Astrocyte (in vitro differentiated cells and primary cell): ENCODE results near the gene ONECUT3. TPM values are rescaled to one million over a fixed set of nuclear protein-coding genes. Genes with fewer than 3 reads are reported as not detected.

Experiments
- DNase-seq: peaks from one replicate; pipeline ENCODE4 v3.0.0-alpha.2; 2010; ENCODE audit warnings: low read depth
- FAIRE-seq: peaks from 2 replicates; lab custom pipeline; 2011; peaks lifted over from hg19 to GRCh38; lab: Jason Lieb, UNC
- H2AFZ ChIP-seq: 2 replicates; pipeline ENCODE4 v1.6.0; 2012; ENCODE audit warnings: low read depth, low read length, inconsistent platforms
- H3K27ac ChIP-seq: 2 replicates; pipeline ENCODE4 v1.5.1; 2011; ENCODE audit warnings: low read depth, low read length, inconsistent platforms
- H3K27me3 ChIP-seq: 2 replicates; pipeline ENCODE4 v1.6.0; 2011; ENCODE audit warnings: low read length, inconsistent platforms; ENCODE audit not compliant: insufficient read depth
- H3K36me3 ChIP-seq: 2 replicates; pipeline ENCODE4 v1.5.1; 2011; ENCODE audit warnings: low read length, inconsistent platforms; ENCODE audit not compliant: insufficient read depth
- H3K4me1 ChIP-seq: 2 replicates; pipeline ENCODE4 v1.5.1; 2011; ENCODE audit warnings: low read length, inconsistent platforms; ENCODE audit not compliant: insufficient read depth
- H3K4me2 ChIP-seq: 2 replicates; pipeline ENCODE4 v1.6.0; 2012; ENCODE audit warnings: low read length, inconsistent platforms
- H3K4me3 ChIP-seq: 2 replicates; pipeline ENCODE4 v1.5.1; 2011; ENCODE audit warnings: low read depth, mild to moderate bottlenecking, low read length, inconsistent platforms; ENCODE audit not compliant: insufficient read depth
- H3K79me2 ChIP-seq: 2 replicates; pipeline ENCODE4 v1.6.0; 2012; ENCODE audit warnings: mild to moderate bottlenecking, low read length, inconsistent platforms; ENCODE audit not compliant: insufficient read depth
- H3K9ac ChIP-seq: 2 replicates; pipeline ENCODE4 v1.6.0; 2012; ENCODE audit warnings: mild to moderate bottlenecking, low read length, inconsistent platforms
- H3K9me3 ChIP-seq: 2 replicates; pipeline ENCODE4 v1.5.1; 2012; ENCODE audit warnings: low read depth, mild to moderate bottlenecking, low read length, inconsistent platforms; ENCODE audit not compliant: insufficient read depth
- H4K20me1 ChIP-seq: 2 replicates; pipeline ENCODE4 v1.6.0; 2012; ENCODE audit warnings: low read length, inconsistent platforms; ENCODE audit not compliant: insufficient read depth
- H3K27ac Mint-ChIP-seq: one replicate; pipeline ENCODE4 v1.8.0; 2021; ENCODE audit warnings: mild to moderate bottlenecking, mixed read lengths; ENCODE audit not compliant: unreplicated experiment
- H3K27me3 Mint-ChIP-seq: one replicate; pipeline ENCODE4 v1.8.0; 2021; ENCODE audit warnings: low read depth, mixed read lengths; ENCODE audit not compliant: unreplicated experiment
- H3K36me3 Mint-ChIP-seq: one replicate; pipeline ENCODE4 v1.8.0; 2021; ENCODE audit warnings: low read depth, mixed read lengths; ENCODE audit not compliant: unreplicated experiment
- H3K4me1 Mint-ChIP-seq: one replicate; pipeline ENCODE4 v1.8.0; 2021; ENCODE audit warnings: low read depth, mixed read lengths; ENCODE audit not compliant: unreplicated experiment
- H3K4me3 Mint-ChIP-seq: one replicate; pipeline ENCODE4 v1.8.0; 2021; ENCODE audit warnings: mild to moderate bottlenecking, moderate library complexity, mixed read lengths; ENCODE audit not compliant: unreplicated experiment
- H3K9me3 Mint-ChIP-seq: one replicate; pipeline ENCODE4 v1.8.0; 2021; ENCODE audit warnings: mild to moderate bottlenecking, mixed read lengths; ENCODE audit not compliant: unreplicated experiment
- EZH2 ChIP-seq: IDR thresholded peaks from 2 replicates; pipeline ENCODE4 v1.6.1; 2012; ENCODE audit warnings: mild to moderate bottlenecking, low read length, inconsistent platforms; ENCODE audit not compliant: insufficient read depth
- total RNA-seq: library from RNA; stranded (reverse); gene quantifications from 2 replicates; pipeline ENCODE4 v1.2.1, GENCODE V29; 2021
- TF ChIP-seq, protein P1 (sequence below): IDR thresholded peaks from 2 replicates; pipeline ENCODE4 v1.5.1; 2011; ENCODE audit warnings: low read depth, mild to moderate bottlenecking, inconsistent platforms, low read length, moderate library complexity; ENCODE audit not compliant: insufficient read depth

ONECUT3 gene
- total RNA-seq, 1 donor from 2014 or later = not detected

DNA sequence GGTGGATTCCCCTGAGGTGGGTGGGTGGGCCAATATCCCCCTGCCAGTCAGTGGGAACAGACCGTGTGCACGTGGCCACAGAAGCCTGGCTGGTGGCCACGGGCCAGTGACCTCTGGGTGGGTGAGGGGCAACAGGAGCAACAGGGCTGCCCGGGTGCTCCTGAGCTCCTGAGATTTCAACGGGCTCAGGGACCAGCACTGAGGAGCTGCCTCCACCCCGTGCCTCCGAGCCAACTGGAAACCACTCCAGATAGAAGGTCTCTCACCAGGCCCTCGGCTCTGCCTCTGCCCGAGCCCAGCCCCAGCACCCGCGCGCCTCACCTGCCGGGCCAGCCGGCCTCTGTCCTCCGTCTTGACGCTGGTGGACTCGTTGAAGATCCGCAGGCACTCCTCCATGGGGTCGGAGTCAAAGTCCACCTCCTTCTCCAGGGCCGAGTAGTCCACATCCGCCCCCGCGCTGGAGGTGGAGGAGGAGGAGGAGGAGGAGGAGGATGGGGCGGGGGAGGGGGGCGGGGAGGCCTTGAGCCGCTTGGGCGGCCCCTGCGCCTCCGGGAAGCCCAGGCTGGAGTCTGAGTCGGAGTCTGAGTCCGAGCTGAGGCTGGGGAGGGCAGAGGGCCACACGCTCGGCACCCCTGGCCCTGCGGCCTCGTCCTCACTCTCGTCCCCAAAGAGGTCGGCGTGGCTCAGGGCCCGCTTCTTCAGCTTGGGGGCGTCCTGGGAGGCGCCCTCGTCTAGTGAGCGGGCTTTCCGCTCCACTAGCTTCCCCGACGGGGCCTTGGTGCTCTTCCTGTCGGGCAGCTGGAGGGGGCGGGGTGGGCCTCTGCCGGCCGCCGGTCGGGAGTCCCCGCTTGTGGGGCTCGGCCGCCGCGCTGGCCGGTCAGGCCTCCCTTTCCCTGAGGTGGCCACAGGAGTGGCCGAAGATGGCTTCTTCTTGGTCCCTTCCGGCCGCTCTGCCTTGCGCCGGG lies 73.5 kb downstream of the ONECUT3 start:
- H3K36me3 ChIP-seq = no peaks in the 10 kb centered on the region
- no peak overlapping the region for H2AFZ ChIP-seq
- FAIRE-seq (no peak), DNase-seq (no peak)
- no peak overlapping the region for H3K4me3 Mint-ChIP-seq
- no peak overlapping the region for H3K9ac ChIP-seq
- no peaks in the 10 kb centered on the region for H3K9me3 ChIP-seq
- no peaks in the 10 kb centered on the region for H3K9me3 Mint-ChIP-seq
- H3K4me3 ChIP-seq = no peak overlapping the region
- no peaks in the 10 kb centered on the region for H3K27me3 Mint-ChIP-seq
- TF ChIP-seq EZH2 = no peak
- TF ChIP-seq, protein P1, sequence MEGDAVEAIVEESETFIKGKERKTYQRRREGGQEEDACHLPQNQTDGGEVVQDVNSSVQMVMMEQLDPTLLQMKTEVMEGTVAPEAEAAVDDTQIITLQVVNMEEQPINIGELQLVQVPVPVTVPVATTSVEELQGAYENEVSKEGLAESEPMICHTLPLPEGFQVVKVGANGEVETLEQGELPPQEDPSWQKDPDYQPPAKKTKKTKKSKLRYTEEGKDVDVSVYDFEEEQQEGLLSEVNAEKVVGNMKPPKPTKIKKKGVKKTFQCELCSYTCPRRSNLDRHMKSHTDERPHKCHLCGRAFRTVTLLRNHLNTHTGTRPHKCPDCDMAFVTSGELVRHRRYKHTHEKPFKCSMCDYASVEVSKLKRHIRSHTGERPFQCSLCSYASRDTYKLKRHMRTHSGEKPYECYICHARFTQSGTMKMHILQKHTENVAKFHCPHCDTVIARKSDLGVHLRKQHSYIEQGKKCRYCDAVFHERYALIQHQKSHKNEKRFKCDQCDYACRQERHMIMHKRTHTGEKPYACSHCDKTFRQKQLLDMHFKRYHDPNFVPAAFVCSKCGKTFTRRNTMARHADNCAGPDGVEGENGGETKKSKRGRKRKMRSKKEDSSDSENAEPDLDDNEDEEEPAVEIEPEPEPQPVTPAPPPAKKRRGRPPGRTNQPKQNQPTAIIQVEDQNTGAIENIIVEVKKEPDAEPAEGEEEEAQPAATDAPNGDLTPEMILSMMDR = no peak
- peaks cover 4% of the 10 kb centered on the region for H3K4me1 Mint-ChIP-seq
- H3K79me2 ChIP-seq = peaks cover 29% of the 10 kb centered on the region
- H3K27me3 ChIP-seq = no peaks in the 10 kb centered on the region
- H3K27ac ChIP-seq = no peak overlapping the region
- H3K4me1 ChIP-seq = peaks cover 2% of the 10 kb centered on the region
- no peak overlapping the region for H3K27ac Mint-ChIP-seq
- H4K20me1 ChIP-seq = peaks cover 40% of the 10 kb centered on the region
- H3K4me2 ChIP-seq = no peak overlapping the region
- peaks cover 3% of the 10 kb centered on the region for H3K36me3 Mint-ChIP-seq

DNA sequence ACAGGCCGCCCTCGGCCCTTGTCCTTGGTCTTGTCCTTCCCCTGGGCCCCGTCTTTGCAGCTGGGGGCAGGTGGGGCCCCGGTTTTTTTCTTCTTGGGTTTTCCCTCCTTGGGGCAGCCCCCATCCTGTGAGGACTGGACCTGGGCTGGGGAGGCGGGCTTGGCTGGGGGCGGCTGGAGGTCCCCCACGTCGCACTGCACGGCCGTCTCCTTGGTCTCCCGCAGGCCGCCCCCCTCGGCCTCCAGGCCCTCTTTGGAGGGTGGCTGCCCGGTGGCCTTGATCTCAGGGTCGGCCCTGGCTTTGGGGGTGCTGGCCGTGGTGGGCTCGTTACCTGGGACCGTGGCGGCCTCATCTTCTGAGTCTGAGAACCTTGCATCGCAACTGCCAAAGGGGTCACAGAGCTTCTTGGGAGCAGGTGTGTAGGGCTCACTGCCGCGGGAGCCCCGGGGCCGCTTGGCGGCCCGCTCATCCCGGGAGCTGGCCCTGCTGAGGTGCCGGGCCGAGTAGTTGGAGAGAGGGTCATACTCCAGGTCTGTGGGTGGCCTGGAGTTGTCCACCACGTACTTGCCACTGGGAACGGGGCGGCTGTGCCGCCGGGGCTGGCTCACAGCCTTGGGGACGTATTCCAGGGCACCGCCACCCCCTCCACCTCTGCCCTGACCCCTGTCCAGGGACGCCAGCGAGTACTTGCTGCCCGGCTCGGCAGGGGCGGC lies 74.4 kb downstream of the ONECUT3 start:
- peaks cover 2% of the 10 kb centered on the region for H3K4me1 ChIP-seq
- H2AFZ ChIP-seq = no peak overlapping the region
- no peak overlapping the region for H3K9ac ChIP-seq
- H3K27me3 ChIP-seq = no peaks in the 10 kb centered on the region
- no peak overlapping the region for H3K4me3 Mint-ChIP-seq
- no peak for TF ChIP-seq EZH2
- TF ChIP-seq, protein P1 = no peak
- no peaks in the 10 kb centered on the region for H3K9me3 Mint-ChIP-seq
- no peak overlapping the region for H3K27ac ChIP-seq
- H3K36me3 Mint-ChIP-seq = peaks cover 3% of the 10 kb centered on the region
- peaks cover 35% of the 10 kb centered on the region for H3K79me2 ChIP-seq
- no peaks in the 10 kb centered on the region for H3K36me3 ChIP-seq
- no peaks in the 10 kb centered on the region for H3K9me3 ChIP-seq
- H3K27me3 Mint-ChIP-seq = no peaks in the 10 kb centered on the region
- DNase-seq (no peak), FAIRE-seq (no peak)
- no peak overlapping the region for H3K4me3 ChIP-seq
- peaks cover 4% of the 10 kb centered on the region for H3K4me1 Mint-ChIP-seq
- H4K20me1 ChIP-seq = peaks cover 47% of the 10 kb centered on the region
- no peak overlapping the region for H3K27ac Mint-ChIP-seq
- H3K4me2 ChIP-seq = no peak overlapping the region
